ENCODE measurements around the gene CTSO. TPM values are rescaled to one million over a fixed set of nuclear protein-coding genes. Genes with fewer than 3 reads are reported as not detected.

CTSO gene, protein sequence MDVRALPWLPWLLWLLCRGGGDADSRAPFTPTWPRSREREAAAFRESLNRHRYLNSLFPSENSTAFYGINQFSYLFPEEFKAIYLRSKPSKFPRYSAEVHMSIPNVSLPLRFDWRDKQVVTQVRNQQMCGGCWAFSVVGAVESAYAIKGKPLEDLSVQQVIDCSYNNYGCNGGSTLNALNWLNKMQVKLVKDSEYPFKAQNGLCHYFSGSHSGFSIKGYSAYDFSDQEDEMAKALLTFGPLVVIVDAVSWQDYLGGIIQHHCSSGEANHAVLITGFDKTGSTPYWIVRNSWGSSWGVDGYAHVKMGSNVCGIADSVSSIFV
- total RNA-seq, result 1 to 10 TPM; 1.9 to 2.7 TPM

DNA sequence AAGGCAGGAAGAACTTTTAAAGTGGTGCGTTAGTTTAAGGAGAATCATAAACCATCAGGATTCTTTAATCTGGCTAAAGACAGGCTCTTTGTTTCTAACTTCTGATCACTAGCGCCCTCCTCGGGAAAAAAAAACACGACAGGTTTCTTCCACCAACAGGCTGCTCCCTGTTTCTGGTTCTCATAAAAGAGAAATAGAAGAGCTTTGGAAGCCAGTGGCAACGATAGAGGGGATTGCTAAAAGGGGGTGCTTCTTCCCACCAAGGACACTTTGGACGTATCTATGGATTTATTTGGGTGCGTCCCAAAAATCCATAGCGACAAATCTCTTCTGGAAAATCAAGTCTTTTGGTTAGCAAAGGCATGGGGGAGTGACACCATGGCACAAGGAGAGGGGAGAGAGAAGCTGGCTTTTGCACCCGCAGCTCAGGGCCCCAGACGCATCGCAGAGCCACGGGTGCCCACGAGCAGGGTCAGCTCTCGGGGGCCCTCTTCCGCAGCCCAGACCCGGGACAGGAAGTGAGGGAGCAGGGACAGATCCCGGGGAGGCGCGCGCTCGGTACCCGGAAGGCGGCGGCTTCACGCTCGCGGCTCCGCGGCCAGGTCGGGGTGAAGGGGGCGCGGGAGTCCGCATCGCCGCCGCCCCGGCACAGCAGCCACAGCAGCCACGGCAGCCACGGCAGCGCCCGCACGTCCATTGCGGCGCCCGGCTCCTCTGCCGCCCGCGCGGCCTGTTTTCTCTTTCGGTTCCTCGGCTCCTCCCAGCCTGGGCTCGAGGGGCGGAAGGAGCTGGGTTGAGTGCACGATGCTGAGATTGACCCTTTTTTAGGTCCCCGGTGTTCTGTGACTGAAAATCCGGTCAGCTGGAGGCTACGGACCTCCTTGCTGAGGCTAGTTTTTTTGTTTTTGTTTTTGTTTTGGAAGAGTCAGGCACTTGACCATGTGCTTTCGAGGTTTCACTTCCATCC, at the start of gene CTSO:
Gene CTSO (minus strand): TSS at position 716 of the 967 bp plus-strand sequence. CDS start 19 bp downstream, at position 697.
- H3K4me3 Mint-ChIP-seq, result peak within 1 kb of the TSS; percentile 91
- H3K27ac Mint-ChIP-seq, result peak within 1 kb of the TSS; percentile 97
- no peaks in the 10 kb centered on the region for H3K4me1 Mint-ChIP-seq
- peaks cover 4% of the 10 kb centered on the region for H3K27me3 Mint-ChIP-seq
- no peaks in the 10 kb centered on the region for H3K9me3 Mint-ChIP-seq
- no peaks in the 10 kb centered on the region for H3K36me3 Mint-ChIP-seq (ENCODE audit: low read depth)
- ATAC-seq (replicated peaks), result peak; percentile 93

DNA sequence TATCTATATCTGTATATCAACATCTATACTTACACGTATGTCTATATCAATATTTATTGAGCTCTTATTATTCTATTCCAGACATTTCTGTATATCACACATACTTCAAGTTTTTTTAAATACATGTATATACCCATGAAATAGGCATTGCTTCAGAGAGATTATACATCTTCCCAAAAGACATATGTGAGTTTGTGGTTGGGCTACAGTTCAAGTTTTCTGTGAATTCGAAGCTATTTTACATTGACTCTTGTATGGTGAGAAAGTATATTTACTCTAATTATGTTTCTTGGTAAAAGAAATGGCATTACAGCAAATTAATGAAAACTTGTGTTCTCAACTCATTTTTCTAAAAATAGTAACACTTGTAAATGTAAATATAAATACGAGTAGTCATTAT, 46.8 kb upstream of the CTSO start:
- Mint-ChIP-seq H3K4me1 (no peaks in the 10 kb centered on the region), H3K27me3 (peaks cover 23% of the 10 kb centered on the region), H3K4me3 (no peak overlapping the region), H3K36me3 (ENCODE audit: low read depth) (no peaks in the 10 kb centered on the region), H3K9me3 (peaks cover 7% of the 10 kb centered on the region), H3K27ac (no peak overlapping the region)
- ATAC-seq (replicated peaks), result no peak

DNA sequence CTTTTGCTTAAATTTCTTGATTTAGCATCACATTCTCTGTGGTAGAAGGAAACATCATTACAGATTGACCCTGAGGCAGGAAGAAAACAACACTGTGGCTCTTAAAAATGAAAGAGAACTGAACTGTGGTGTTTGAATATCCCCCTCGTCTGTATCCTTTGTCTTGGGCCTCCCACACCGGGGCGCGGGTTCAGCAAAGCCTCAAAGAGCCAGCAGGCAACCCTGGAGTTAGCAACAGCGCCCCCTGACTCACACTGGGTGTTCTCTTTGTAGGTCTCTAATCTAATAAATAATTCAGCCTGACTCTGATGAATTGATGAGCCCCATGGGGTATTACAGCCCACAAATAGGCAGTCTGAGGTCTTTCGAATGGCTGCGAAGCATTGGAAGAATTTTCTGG, 46.1 kb upstream of the CTSO start:
- Mint-ChIP-seq H3K4me3 (no peak overlapping the region), H3K36me3 (ENCODE audit: low read depth) (no peaks in the 10 kb centered on the region), H3K4me1 (no peaks in the 10 kb centered on the region), H3K27me3 (peaks cover 25% of the 10 kb centered on the region), H3K9me3 (peaks cover 7% of the 10 kb centered on the region), H3K27ac (no peak overlapping the region)
- ATAC-seq (replicated peaks), result no peak

DNA sequence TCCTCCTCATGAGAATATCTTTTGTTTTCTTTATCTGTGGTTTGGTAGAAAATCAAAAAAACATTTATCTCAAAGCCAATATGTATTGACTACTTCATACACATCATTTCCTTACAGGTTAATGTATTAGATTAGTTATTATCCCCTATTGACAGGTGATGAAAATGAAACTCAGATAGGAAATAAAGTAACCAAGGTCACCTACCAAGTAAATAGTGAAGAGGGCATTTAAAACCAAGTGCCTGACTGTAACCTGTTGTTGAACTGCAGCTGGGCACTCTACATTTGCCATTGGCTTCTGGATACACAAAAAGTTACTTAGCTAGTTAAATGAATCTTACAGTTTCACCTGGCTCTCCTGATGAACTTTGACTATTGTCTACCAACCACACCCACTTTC, 41.4 kb upstream of the CTSO start:
- H3K36me3 Mint-ChIP-seq (ENCODE audit: low read depth), result no peaks in the 10 kb centered on the region
- H3K27ac Mint-ChIP-seq, result no peak overlapping the region
- no peaks in the 10 kb centered on the region for H3K4me1 Mint-ChIP-seq
- no peak for ATAC-seq (replicated peaks)
- peaks cover 5% of the 10 kb centered on the region for H3K27me3 Mint-ChIP-seq
- no peaks in the 10 kb centered on the region for H3K9me3 Mint-ChIP-seq
- no peak overlapping the region for H3K4me3 Mint-ChIP-seq

DNA sequence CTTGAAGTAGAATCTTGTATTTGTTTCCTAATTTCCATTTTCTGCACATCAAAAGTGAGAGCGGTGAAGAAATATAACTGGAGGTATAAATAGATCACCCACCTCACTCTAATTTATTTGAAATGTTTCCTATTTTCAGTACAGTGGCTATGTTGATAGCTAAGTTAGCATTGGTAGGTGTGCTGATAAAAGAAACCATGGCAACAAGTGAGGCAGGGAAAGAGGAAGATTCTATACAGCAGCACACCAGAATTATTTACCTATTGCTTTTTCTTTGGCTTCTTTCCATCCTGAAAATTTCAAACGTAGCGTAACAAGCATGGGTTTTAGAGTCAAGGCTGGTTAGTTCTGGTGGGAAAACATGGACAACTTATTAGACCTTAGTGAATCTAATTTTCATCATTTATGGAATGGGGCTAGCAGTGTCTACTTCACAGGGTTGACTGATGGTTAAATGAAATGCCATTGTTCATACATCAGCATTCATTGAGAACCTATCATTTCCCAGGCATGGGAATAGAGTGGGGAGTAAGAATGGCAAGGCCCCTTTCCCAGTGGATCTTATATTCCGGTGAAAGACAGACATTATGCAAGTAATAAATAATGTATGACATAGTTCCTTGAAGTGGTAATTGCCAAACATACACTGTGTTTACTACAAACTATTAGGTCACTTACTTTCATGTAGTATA, 30.6 kb upstream of the CTSO start:
- Mint-ChIP-seq H3K36me3 (ENCODE audit: low read depth) (no peaks in the 10 kb centered on the region), H3K27ac (no peak overlapping the region), H3K4me3 (no peak overlapping the region), H3K4me1 (no peaks in the 10 kb centered on the region), H3K27me3 (peaks cover 16% of the 10 kb centered on the region), H3K9me3 (peaks cover 3% of the 10 kb centered on the region)
- no peak for ATAC-seq (replicated peaks)

DNA sequence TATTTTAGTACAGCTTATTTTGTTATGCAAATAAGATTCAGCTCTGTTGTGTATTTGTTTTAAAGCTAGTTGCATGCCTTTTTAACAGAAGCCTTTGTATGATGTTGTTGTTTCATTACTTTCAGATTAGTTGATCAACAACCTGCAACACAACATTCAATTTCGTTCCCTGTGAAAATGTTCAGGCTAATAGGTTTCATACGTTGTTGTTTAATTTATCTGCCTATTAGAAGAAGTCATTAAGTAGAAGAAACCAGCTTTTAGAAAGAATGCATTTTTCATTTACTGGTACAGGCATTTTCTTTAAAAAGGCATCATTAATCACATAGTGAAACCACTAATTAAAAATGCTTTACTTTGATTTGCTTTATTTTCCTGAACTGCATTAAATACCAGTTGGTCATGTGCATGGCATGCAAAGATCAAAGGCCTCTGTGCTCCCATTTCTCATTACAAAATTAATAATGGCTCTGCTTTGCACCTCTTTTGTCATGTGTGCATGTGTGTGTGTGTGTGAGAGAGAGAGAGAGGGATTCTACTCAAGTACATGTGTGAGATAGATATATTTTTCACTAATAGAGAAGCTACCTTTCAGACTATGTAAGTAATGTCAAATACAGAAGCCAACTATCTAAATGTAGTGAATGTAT, 29.2 kb upstream of the CTSO start:
- H3K4me1 Mint-ChIP-seq, result no peaks in the 10 kb centered on the region
- peaks cover 3% of the 10 kb centered on the region for H3K9me3 Mint-ChIP-seq
- ATAC-seq (replicated peaks), result no peak
- no peaks in the 10 kb centered on the region for H3K36me3 Mint-ChIP-seq (ENCODE audit: low read depth)
- no peak overlapping the region for H3K27ac Mint-ChIP-seq
- H3K4me3 Mint-ChIP-seq, result no peak overlapping the region
- peaks cover 20% of the 10 kb centered on the region for H3K27me3 Mint-ChIP-seq

DNA sequence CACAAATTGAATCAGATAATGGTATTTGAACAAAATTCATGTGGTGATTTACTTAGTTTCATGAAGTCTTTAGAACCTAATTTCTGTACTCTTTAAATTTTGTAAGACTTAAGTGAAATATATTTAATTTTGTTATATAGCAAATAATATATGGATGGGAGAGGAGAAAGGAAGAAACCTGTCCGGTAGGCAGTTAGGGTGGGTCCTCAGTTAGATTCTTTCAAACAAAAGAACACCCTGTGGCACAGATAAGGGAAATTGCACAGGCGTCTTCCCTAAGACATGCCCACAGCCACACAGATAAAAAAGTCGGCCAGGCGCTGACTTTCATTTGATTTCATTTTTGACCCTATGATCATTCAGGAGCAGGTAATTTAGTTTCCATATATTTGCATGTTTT, 25.1 kb upstream of the CTSO start:
- Mint-ChIP-seq H3K9me3 (peaks cover 3% of the 10 kb centered on the region), H3K27me3 (peaks cover 27% of the 10 kb centered on the region), H3K27ac (no peak overlapping the region), H3K36me3 (ENCODE audit: low read depth) (no peaks in the 10 kb centered on the region), H3K4me3 (no peak overlapping the region), H3K4me1 (no peaks in the 10 kb centered on the region)
- ATAC-seq (replicated peaks), result no peak

DNA sequence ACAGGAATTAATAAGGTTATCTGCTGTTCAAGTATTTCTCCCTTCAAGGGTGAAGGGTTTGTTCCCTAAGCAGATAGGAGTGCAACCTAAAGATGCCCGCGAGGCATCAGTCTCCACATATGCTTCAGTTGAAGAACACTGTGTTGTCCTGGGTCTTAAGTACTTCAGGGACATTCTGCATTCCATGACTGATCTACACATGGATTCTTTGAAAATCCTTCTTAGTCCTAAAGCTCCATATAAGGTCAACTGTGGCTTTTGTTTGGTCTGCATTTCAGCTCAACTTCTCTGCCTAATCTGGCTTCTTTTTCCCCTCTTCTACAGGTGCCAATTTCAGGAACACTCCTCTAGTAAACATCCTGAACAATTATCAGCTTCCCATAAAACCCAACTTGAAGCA, 21.8 kb upstream of the CTSO start:
- no peak for ATAC-seq (replicated peaks)
- H3K9me3 Mint-ChIP-seq, result no peaks in the 10 kb centered on the region
- no peaks in the 10 kb centered on the region for H3K4me1 Mint-ChIP-seq
- no peaks in the 10 kb centered on the region for H3K36me3 Mint-ChIP-seq (ENCODE audit: low read depth)
- H3K4me3 Mint-ChIP-seq, result no peak overlapping the region
- no peak overlapping the region for H3K27ac Mint-ChIP-seq
- H3K27me3 Mint-ChIP-seq, result peaks cover 18% of the 10 kb centered on the region

DNA sequence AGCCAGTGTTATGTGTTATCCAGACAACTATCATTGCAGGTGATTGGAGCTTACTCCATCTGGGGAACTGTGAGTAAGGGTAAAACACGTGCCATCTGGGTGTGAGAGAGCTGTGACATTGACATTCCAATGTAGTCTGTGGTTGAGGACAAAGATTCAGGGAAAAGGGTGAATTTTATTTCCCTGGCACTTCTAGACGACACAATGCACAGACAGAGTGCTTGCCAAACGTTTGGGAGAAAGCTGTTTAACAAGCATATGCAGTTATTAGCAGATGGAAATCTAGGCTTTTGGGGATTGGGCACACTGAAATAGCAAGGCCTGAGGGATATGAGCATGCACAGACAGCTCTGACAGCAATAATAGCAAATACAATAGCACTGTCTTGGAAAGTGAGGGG, 21.3 kb upstream of the CTSO start:
- Mint-ChIP-seq H3K4me3 (no peak overlapping the region), H3K9me3 (no peaks in the 10 kb centered on the region), H3K36me3 (ENCODE audit: low read depth) (no peaks in the 10 kb centered on the region), H3K27ac (no peak overlapping the region), H3K4me1 (no peaks in the 10 kb centered on the region), H3K27me3 (peaks cover 18% of the 10 kb centered on the region)
- no peak for ATAC-seq (replicated peaks)

DNA sequence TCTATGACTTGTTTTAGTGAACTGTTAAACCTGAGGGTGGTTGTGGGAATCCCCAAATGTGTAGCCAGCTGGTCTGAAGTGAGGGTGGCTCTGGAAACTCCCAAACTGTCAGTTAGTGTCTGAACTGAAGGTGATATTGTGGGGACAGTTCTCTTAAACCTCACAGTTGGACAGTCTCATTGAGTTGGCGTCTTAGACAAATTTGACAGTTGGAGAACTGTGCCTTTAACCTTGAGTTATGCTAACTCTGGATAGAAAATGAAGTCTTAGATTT, 20.7 kb upstream of the CTSO start:
- Mint-ChIP-seq H3K9me3 (no peaks in the 10 kb centered on the region), H3K36me3 (ENCODE audit: low read depth) (no peaks in the 10 kb centered on the region), H3K4me1 (no peaks in the 10 kb centered on the region), H3K4me3 (no peak overlapping the region), H3K27ac (no peak overlapping the region), H3K27me3 (peaks cover 22% of the 10 kb centered on the region)
- no peak for ATAC-seq (replicated peaks)

DNA sequence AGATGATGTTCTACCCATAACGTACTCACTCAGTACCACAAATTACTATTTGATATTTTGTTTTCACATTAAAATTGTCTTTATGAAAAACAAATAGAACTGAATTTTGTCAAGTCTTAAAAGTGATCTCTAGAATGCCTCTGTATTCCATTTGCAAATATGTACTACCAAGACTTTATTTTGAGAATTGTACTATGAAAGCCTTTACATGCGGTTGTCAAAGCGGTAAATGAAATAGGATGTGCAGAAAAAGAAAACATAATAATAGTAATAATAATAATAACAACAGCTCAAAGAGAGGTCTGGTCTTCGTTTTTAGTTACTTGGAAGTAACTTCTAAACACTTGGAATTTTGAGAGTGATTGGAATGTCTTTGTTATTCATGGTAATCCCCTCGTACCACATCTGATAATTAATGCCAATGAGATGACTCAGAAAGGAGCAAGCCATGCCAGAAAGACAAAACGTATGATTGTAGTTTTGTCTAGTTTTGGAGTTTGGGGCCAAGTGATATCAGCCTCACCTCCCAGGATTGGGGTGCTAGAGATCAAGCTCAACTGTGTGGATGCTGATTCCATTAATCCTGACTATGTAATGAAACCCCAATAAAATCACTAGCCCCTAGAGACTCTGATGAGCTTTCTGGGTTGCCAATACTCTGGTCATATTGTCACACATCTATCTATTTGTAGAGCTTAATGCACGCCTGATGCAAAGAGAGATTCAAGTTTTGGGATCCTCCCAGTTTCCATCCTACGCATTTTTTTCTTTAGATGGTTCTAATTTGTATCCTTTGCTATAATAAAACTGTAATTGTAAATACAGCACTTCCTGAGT, 20.2 kb upstream of the CTSO start:
- no peak overlapping the region for H3K27ac Mint-ChIP-seq
- no peaks in the 10 kb centered on the region for H3K36me3 Mint-ChIP-seq (ENCODE audit: low read depth)
- H3K9me3 Mint-ChIP-seq, result no peaks in the 10 kb centered on the region
- no peak overlapping the region for H3K4me3 Mint-ChIP-seq
- peaks cover 19% of the 10 kb centered on the region for H3K27me3 Mint-ChIP-seq
- no peaks in the 10 kb centered on the region for H3K4me1 Mint-ChIP-seq
- ATAC-seq (replicated peaks), result no peak

DNA sequence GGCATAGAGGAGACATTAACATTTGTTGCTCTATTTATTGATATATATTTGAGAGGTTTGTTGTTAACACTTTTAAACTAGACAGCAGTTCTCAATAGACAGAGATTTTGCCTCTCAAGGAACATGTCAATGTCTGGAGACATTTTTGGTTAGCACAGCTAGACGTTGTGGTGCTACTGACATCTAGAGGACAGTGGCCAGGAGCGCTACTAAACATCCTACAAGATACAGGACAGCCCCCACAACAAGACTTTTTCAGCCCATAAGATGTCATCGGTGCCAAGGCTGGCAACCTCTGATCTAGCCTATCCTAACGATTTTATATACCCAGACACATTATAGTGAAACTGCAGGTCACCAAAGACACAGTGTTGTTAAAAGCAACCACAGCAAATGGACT, 18.4 kb upstream of the CTSO start:
- H3K36me3 Mint-ChIP-seq (ENCODE audit: low read depth), result no peaks in the 10 kb centered on the region
- peaks cover 3% of the 10 kb centered on the region for H3K9me3 Mint-ChIP-seq
- H3K4me1 Mint-ChIP-seq, result no peaks in the 10 kb centered on the region
- no peak overlapping the region for H3K27ac Mint-ChIP-seq
- no peak overlapping the region for H3K4me3 Mint-ChIP-seq
- ATAC-seq (replicated peaks), result no peak
- peaks cover 24% of the 10 kb centered on the region for H3K27me3 Mint-ChIP-seq

DNA sequence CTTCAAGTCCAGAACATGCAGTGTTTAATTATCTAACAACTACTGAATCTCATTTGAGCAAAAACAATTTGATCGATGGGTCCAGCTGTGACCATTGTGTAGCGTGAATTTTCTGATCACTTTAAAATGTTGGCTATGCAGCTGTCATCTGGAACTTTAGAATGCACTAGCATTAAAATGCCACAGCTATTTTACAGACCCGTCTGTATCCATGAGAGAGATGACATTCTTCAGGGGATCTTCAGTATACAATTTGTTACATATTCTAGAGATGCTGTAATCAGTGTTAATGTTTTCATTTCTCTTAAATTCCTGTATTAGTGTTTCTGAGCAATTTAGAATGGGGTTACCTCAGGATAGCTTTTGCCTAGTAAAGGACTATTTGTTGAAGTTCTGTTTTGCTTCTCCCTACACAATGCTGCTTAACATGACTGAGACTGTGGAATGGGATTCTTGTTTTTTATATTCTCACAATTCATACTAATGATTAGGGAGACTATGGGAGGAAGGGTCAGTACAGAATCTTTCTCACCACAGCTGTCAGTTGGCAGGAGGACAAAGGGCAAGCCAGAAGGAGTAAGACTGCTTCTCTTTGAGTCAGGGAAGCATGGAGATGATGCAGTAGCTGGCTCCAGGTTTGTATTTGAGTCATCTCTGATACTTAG, 13.2 kb upstream of the CTSO start:
- Mint-ChIP-seq H3K36me3 (ENCODE audit: low read depth) (no peaks in the 10 kb centered on the region), H3K4me3 (no peak overlapping the region), H3K27me3 (peaks cover 17% of the 10 kb centered on the region), H3K9me3 (peaks cover 3% of the 10 kb centered on the region), H3K27ac (no peak overlapping the region), H3K4me1 (peaks cover 5% of the 10 kb centered on the region)
- ATAC-seq (replicated peaks), result no peak
